Chondrocyte (in vitro differentiated cells): ENCODE data around the gene DMD. TPM values are rescaled to one million over a fixed set of nuclear protein-coding genes. Genes with fewer than 3 reads are reported as not detected.

Experiments used
- DNase-seq: peaks from one replicate; pipeline ENCODE4 v3.0.0; 2021; ENCODE audit warnings: mixed read lengths, low spot score
- H3K27ac Mint-ChIP-seq: one replicate; pipeline ENCODE4 v1.8.0; 2021; ENCODE audit warnings: mild to moderate bottlenecking, moderate library complexity, mixed read lengths; ENCODE audit not compliant: unreplicated experiment
- H3K27me3 Mint-ChIP-seq: 2 replicates; pipeline ENCODE4 v1.8.0; 2021; ENCODE audit warnings: low read depth, mixed read lengths
- H3K36me3 Mint-ChIP-seq: 2 replicates; pipeline ENCODE4 v1.8.0; 2021; ENCODE audit warnings: low read depth, mixed read lengths
- H3K4me1 Mint-ChIP-seq: 2 replicates; pipeline ENCODE4 v1.8.0; 2021; ENCODE audit warnings: low read depth, mild to moderate bottlenecking, mixed read lengths
- H3K4me3 Mint-ChIP-seq: one replicate; pipeline ENCODE4 v1.8.0; 2021; ENCODE audit warnings: mild to moderate bottlenecking, moderate library complexity, mixed read lengths; ENCODE audit not compliant: unreplicated experiment
- H3K9me3 Mint-ChIP-seq: 2 replicates; pipeline ENCODE4 v1.8.0; 2021; ENCODE audit warnings: low read depth, mixed read lengths
- CTCF ChIP-seq: fragments of 200-600 bp; sonication (generic); IDR thresholded peaks from 2 replicates; pipeline ENCODE4 v1.5.0; 2021; ENCODE audit warnings: antibody characterized with exemption, mild to moderate bottlenecking, moderate library complexity
- total RNA-seq: library from RNA; stranded (reverse); gene quantifications from 3 replicates; pipeline ENCODE4 v1.2.1, GENCODE V29; 2021

DMD gene
- total RNA-seq, 1 donor from 2014 or later: 201 TPM

- Mint-ChIP-seq H3K27ac (no peak overlapping the region), H3K4me3 (no peak overlapping the region), H3K36me3 (peaks cover 24% of the 10 kb centered on the region), H3K27me3 (no peaks in the 10 kb centered on the region), H3K9me3 (peaks cover 11% of the 10 kb centered on the region), H3K4me1 (peaks cover 7% of the 10 kb centered on the region)
- TF ChIP-seq CTCF: no peak
- no peak for DNase-seq
Observed at GRCh38 chrX:31132821-31133241, 2078.5 kb downstream of the DMD start.

GRCh38 chrX:31130457-31131220 is 2080.7 kb downstream of the DMD start:
- Mint-ChIP-seq H3K4me3 (no peak overlapping the region), H3K4me1 (peaks cover 10% of the 10 kb centered on the region), H3K27ac (no peak overlapping the region), H3K9me3 (peaks cover 21% of the 10 kb centered on the region), H3K27me3 (no peaks in the 10 kb centered on the region), H3K36me3 (peaks cover 32% of the 10 kb centered on the region)
- no peak for DNase-seq
- no peak for TF ChIP-seq CTCF

GRCh38 chrX:31128855-31129254 is 2082.5 kb downstream of the DMD start:
- Mint-ChIP-seq H3K4me1 (peaks cover 24% of the 10 kb centered on the region), H3K36me3 (peaks cover 36% of the 10 kb centered on the region), H3K9me3 (peaks cover 21% of the 10 kb centered on the region), H3K27me3 (no peaks in the 10 kb centered on the region), H3K4me3 (no peak overlapping the region), H3K27ac (no peak overlapping the region)
- no peak for TF ChIP-seq CTCF
- no peak for DNase-seq

GRCh38 chrX:31127716-31128115 is 2083.6 kb downstream of the DMD start:
- TF ChIP-seq CTCF: no peak
- Mint-ChIP-seq H3K27ac (peak overlapping the region; percentile 68), H3K9me3 (peaks cover 21% of the 10 kb centered on the region), H3K27me3 (no peaks in the 10 kb centered on the region), H3K4me1 (peaks cover 27% of the 10 kb centered on the region), H3K4me3 (no peak overlapping the region), H3K36me3 (peaks cover 32% of the 10 kb centered on the region)
- no peak for DNase-seq

- no peak for DNase-seq
- Mint-ChIP-seq H3K27me3 (no peaks in the 10 kb centered on the region), H3K9me3 (peaks cover 18% of the 10 kb centered on the region), H3K27ac (peak overlapping the region; percentile 85), H3K4me3 (no peak overlapping the region), H3K36me3 (peaks cover 32% of the 10 kb centered on the region), H3K4me1 (peaks cover 27% of the 10 kb centered on the region)
- TF ChIP-seq CTCF: no peak
Observed at GRCh38 chrX:31126205-31126604, 2085.1 kb downstream of the DMD start.
